B cell (primary cell): ENCODE measurements around the gene CFAP251. TPM values are rescaled to one million over a fixed set of nuclear protein-coding genes. Genes with fewer than 3 reads are reported as not detected.

ENCODE experiments used
- ATAC-seq: fragments of 200-7000 bp; cut with Tn5 transposase; one replicate; pipeline ENCODE4 v1.10.0; 2021; ENCODE audit warnings: low read depth, mild to moderate bottlenecking, moderate number of reproducible peaks, moderate library complexity
- CTCF ChIA-PET: fragments of 350-600 bp; sonication (Branson Sonifier 250); formaldehyde crosslinking; loops from one replicate; lab custom pipeline; 2021; ENCODE audit warnings: antibody characterized with exemption, inconsistent platforms; lab: Charles Lee
- POLR2A ChIA-PET: fragments of 350-600 bp; sonication (Branson Sonifier 250); formaldehyde crosslinking; loops from one replicate; lab custom pipeline; 2021; ENCODE audit warnings: antibody characterized with exemption; lab: Charles Lee
- DNase-seq: peaks from one replicate; pipeline ENCODE4 v3.0.0; 2013
- H2AFZ ChIP-seq: 2 replicates; pipeline ENCODE4 v1.6.1; 2012; ENCODE audit warnings: mild to moderate bottlenecking, low read depth, low read length; ENCODE audit not compliant: insufficient read depth, poor library complexity, severe bottlenecking
- H3K27ac ChIP-seq, 2 donors: 1 replicate in 1 of 2; 2 replicates in 1 of 2; pipeline ENCODE4 v1.5.1; 2012 to 2013; ENCODE audit warnings: low read length in 2 of 2, mild to moderate bottlenecking in 2 of 2, moderate library complexity in 1 of 2
- H3K27me3 ChIP-seq, 4 experiments: fragments of 200-600 bp in 1 of 4; sonication (generic) in 1 of 4; replicated peaks in 1 of 4; 1 replicate in 2 of 4; 2 replicates in 2 of 4; pipeline versions ENCODE4 v1.6.1 to v1.7.0; 2013 to 2016; ENCODE audit warnings: low read length in 3 of 4, mild to moderate bottlenecking in 2 of 4, mixed read lengths in 1 of 4, moderate library complexity in 1 of 4; ENCODE audit not compliant: insufficient read depth in 4 of 4, control insufficient read depth in 3 of 4; ENCODE audit errors: control extremely low read depth in 1 of 4
- H3K36me3 ChIP-seq, 2 experiments: replicated peaks in 1 of 2; 1 replicate in 1 of 2; 2 replicates in 1 of 2; pipeline versions ENCODE4 v1.6.1 to v1.7.1; 2013; ENCODE audit warnings: low read length in 1 of 2; ENCODE audit not compliant: insufficient read depth in 2 of 2, control insufficient read depth in 1 of 2; ENCODE audit errors: control extremely low read depth in 1 of 2, extremely low read depth in 1 of 2
- H3K4me1 ChIP-seq, 2 donors: fragments of 200-600 bp in 1 of 2; sonication (generic) in 1 of 2; 1 replicate in 1 of 2; 2 replicates in 1 of 2; pipeline versions ENCODE4 v1.5.1 to v1.6.1; 2013 to 2017; ENCODE audit warnings: low read length in 2 of 2; ENCODE audit not compliant: control insufficient read depth in 2 of 2, insufficient read depth in 2 of 2
- H3K4me2 ChIP-seq: replicated peaks from 2 replicates; pipeline ENCODE3; 2012; ENCODE audit warnings: mild to moderate bottlenecking, low read depth, low read length; ENCODE audit not compliant: poor library complexity, severe bottlenecking
- H3K4me3 ChIP-seq, 5 experiments: fragments of 200-600 bp in 1 of 5; sonication (generic) in 1 of 5; 1 replicate in 3 of 5; 2 replicates in 2 of 5; pipeline versions ENCODE4 v1.5.1 to v1.7.0; 2011 to 2016; ENCODE audit warnings: low read length in 4 of 5, mild to moderate bottlenecking in 4 of 5, low read depth in 2 of 5, control low read depth in 1 of 5, moderate library complexity in 1 of 5; ENCODE audit not compliant: insufficient read depth in 1 of 5; ENCODE audit errors: control extremely low read depth in 1 of 5, extremely low read depth in 1 of 5
- H3K79me2 ChIP-seq: fragments of 200-600 bp; sonication (generic); one replicate; pipeline ENCODE4 v1.6.0; 2016; ENCODE audit warnings: low read length; ENCODE audit not compliant: control insufficient read depth, insufficient read depth
- H3K9ac ChIP-seq: fragments of 200-600 bp; sonication (generic); 2 replicates; pipeline ENCODE4 v1.6.1; 2017; ENCODE audit warnings: mild to moderate bottlenecking, low read length, moderate library complexity
- H3K9me3 ChIP-seq, 3 donors: one replicate each; pipeline versions ENCODE4 v1.6.1 to v1.7.1; 2013; ENCODE audit warnings: low read length in 2 of 3; ENCODE audit not compliant: control insufficient read depth in 2 of 3, insufficient read depth in 1 of 3; ENCODE audit errors: control extremely low read depth in 1 of 3
- H4K20me1 ChIP-seq: 2 replicates; pipeline ENCODE4 v1.6.0; 2012; ENCODE audit warnings: mild to moderate bottlenecking, low read length; ENCODE audit not compliant: insufficient read depth, control insufficient read depth, poor library complexity, severe bottlenecking
- H3K27ac Mint-ChIP-seq: one replicate; pipeline ENCODE4 v1.8.0; 2021; ENCODE audit warnings: mixed read lengths
- H3K27me3 Mint-ChIP-seq: one replicate; pipeline ENCODE4 v1.8.0; 2021; ENCODE audit warnings: mixed read lengths
- H3K4me1 Mint-ChIP-seq: one replicate; pipeline ENCODE4 v1.8.0; 2021; ENCODE audit warnings: mixed read lengths
- H3K4me3 Mint-ChIP-seq: one replicate; pipeline ENCODE4 v1.8.0; 2021; ENCODE audit warnings: mixed read lengths
- H3K9me3 Mint-ChIP-seq: one replicate; pipeline ENCODE4 v1.8.0; 2022; ENCODE audit warnings: mixed read lengths; ENCODE audit not compliant: insufficient read depth
- CTCF ChIP-seq: fragments of 200-600 bp; IDR thresholded peaks from one replicate; pipeline ENCODE4 v1.8.0; 2022; ENCODE audit warnings: antibody characterized with exemption, mild to moderate bottlenecking
- EZH2 ChIP-seq: IDR thresholded peaks from 2 replicates; pipeline ENCODE4 v1.6.1; 2012; ENCODE audit warnings: borderline replicate concordance, low read depth, mild to moderate bottlenecking, moderate library complexity, low read length; ENCODE audit not compliant: insufficient read depth, poor library complexity, severe bottlenecking
- WGBS: methylation state at CpG from one replicate; pipeline ENCODE4 v1.1.5; 2013; ENCODE audit warnings: missing lambda C conversion rate; ENCODE audit not compliant: insufficient coverage; 5-methylcytosine and 5-hydroxymethylcytosine counted together
- intact Hi-C: fragments of 100-400 bp; cut with micrococcal nuclease; formaldehyde crosslinking; loops from one replicate; pipeline ENCODE4 v1.10.0; 2022
- polyA plus RNA-seq: library from polyadenylated mRNA; depleted of rRNA; stranded (reverse); fragments of >200 nt; gene quantifications from 2 replicates; pipeline ENCODE4 v1.2.3, GENCODE V29; 2012
- total RNA-seq, 2 donors: library from RNA; stranded (reverse); fragments of 120-200 nt in 1 of 2; gene quantifications; 1 replicate in 1 of 2; 2 replicates in 1 of 2; pipeline versions ENCODE4 v1.2.3 to v1.2.4, GENCODE V29; 2013 to 2022

Gene CFAP251
- total and polyA plus RNA-seq, 2 donors (not counting 1 experiment from before 2014, with no cell fraction given), result 0.22 to 1.6 TPM

- intact Hi-C loops, result loop anchor here (5.0 to 10.0 kb wide), 2 partner anchors 56 to 227 kb away; partner anchors contain the start of genes MLXIP and RHOF
- WGBS, result 1% methylated on average over 57 of the region's 57 CpGs
- H3K79me2 ChIP-seq, result peaks cover 82% of the 10 kb centered on the region
- peaks cover 31% of the 10 kb centered on the region for H3K4me1 Mint-ChIP-seq
- peak overlapping the region; percentile 94 for H3K4me3 Mint-ChIP-seq
- H3K9me3 ChIP-seq, result peaks cover 0 to 16% (median 3%) of the 10 kb centered on the region in 3 donors
- H3K4me2 ChIP-seq, result peak overlapping the region; percentile 88
- H3K9ac ChIP-seq, result peak overlapping the region; percentile 72
- peak overlapping the region in 1 of 2 donors; percentile 62 for H3K27ac ChIP-seq
- DNase-seq (peak; percentile 62), ATAC-seq (no peak)
- POLR2A ChIA-PET, result interaction anchor here (0.6 to 1.7 kb wide), 9 partner anchors 9 to 103 kb away, joined by 3 to 33 read pairs (median 5); partner anchors contain the start of gene CFAP251
- peaks cover 26 to 45% of the 10 kb centered on the region in 2 donors for H3K4me1 ChIP-seq
- H3K9me3 Mint-ChIP-seq, result peaks cover 5% of the 10 kb centered on the region
- peak overlapping the region; percentile 26 to 71 (median 62) for H3K4me3 ChIP-seq
- no peaks in the 10 kb centered on the region for H3K27me3 ChIP-seq
- TF ChIP-seq EZH2 (no peak), CTCF (no peak)
- H3K27me3 Mint-ChIP-seq, result no peaks in the 10 kb centered on the region
- peaks cover 25% of the 10 kb centered on the region for H4K20me1 ChIP-seq
- CTCF ChIA-PET, result interaction anchor here (0.6 to 1.7 kb wide), 12 partner anchors 8 to 105 kb away, joined by 3 to 12 read pairs (median 4); partner anchors contain the start of gene CFAP251
- peak overlapping the region; percentile 98 for H3K27ac Mint-ChIP-seq
- H2AFZ ChIP-seq, result peak overlapping the region; percentile 72
- no peaks in the 10 kb centered on the region for H3K36me3 ChIP-seq
Observed at GRCh38 chr12:122021193-122021821, 102.9 kb downstream of the CFAP251 start.
